ENCODE results near the gene GABRG3. TPM values are rescaled to one million over a fixed set of nuclear protein-coding genes. Genes with fewer than 3 reads are reported as not detected.

GABRG3 gene
- total and polyA plus RNA-seq, 10 of the 15 experiments (the other 5 are each of a cell fraction or from before 2014, with no cell fraction given), result 0.15 TPM; not detected in 9

- 55% methylated on average over 10 of the region's 10 CpGs for WGBS (ENCODE audit: insufficient coverage, insufficient replicate concordance, low lambda C conversion rate, missing lambda C conversion rate)
- no TSS peak for BruUV-seq (replicated peaks)
Observed at GRCh38 chr15:27210176-27210575, 239.2 kb downstream of the GABRG3 start.

GRCh38 chr15:27214032-27214431, 243.1 kb downstream of the GABRG3 start:
- Histone ChIP-seq H4K20me1 (ENCODE audit: control insufficient read depth, insufficient read depth) (no peaks in the 10 kb centered on the region), H3K4me1 (ENCODE audit: control insufficient read depth, insufficient read depth, low read length) (no peaks in the 10 kb centered on the region), H3K9ac (ENCODE audit: control insufficient read depth, insufficient read depth, low read length) (no peak overlapping the region), H3K79me2 (ENCODE audit: control insufficient read depth, insufficient read depth, low read length) (no peaks in the 10 kb centered on the region), H3K36me3 (ENCODE audit: control insufficient read depth in 2 of 2, insufficient read depth in 2 of 2, low read length in 1 of 2) (no peaks in the 10 kb centered on the region), H3K27ac (ENCODE audit: control insufficient read depth, insufficient read depth) (no peak overlapping the region), H3K4me2 (ENCODE audit: control insufficient read depth, insufficient read depth) (no peak overlapping the region), H3K27me3 (replicated peaks in 1 of 2; ENCODE audit: control insufficient read depth in 2 of 2, insufficient read depth in 2 of 2, low read length in 1 of 2) (no peaks in the 10 kb centered on the region), H3K9me3 (replicated peaks; ENCODE audit: control insufficient read depth, insufficient read depth, low read length) (peaks cover 2% of the 10 kb centered on the region; the same call in 1 of the 3 replicates), H2AFZ (ENCODE audit: control insufficient read depth, low read depth, low read length) (no peak overlapping the region), H3K4me3 (no peak overlapping the region)
- ChIA-PET CTCF (no interaction called here), POLR2A (no interaction called here), RAD21 (ENCODE audit: unreplicated experiment) (no interaction called here), SMC1A (ENCODE audit: uncharacterized antibody, unreplicated experiment) (no interaction called here)
- 35% methylated on average over 8 of the region's 8 CpGs for WGBS (ENCODE audit: insufficient coverage, insufficient replicate concordance, low lambda C conversion rate, missing lambda C conversion rate)
- ATAC-seq (no peak), FAIRE-seq (no peak), DNase-seq (ENCODE audit: low read depth, low spot score) (no peak)
- BruUV-seq (replicated peaks), result no TSS peak
- TF ChIP-seq CHD4 (IDR thresholded peaks at IDR 0.05) (no peak), POU2F2 (IDR thresholded peaks at IDR 0.05; ENCODE audit: borderline replicate concordance, low read depth, low read length) (no peak), SIN3A (IDR thresholded peaks at IDR 0.05; ENCODE audit: low read depth, low read length) (no peak)
- TF ChIP-seq, protein P1, sequence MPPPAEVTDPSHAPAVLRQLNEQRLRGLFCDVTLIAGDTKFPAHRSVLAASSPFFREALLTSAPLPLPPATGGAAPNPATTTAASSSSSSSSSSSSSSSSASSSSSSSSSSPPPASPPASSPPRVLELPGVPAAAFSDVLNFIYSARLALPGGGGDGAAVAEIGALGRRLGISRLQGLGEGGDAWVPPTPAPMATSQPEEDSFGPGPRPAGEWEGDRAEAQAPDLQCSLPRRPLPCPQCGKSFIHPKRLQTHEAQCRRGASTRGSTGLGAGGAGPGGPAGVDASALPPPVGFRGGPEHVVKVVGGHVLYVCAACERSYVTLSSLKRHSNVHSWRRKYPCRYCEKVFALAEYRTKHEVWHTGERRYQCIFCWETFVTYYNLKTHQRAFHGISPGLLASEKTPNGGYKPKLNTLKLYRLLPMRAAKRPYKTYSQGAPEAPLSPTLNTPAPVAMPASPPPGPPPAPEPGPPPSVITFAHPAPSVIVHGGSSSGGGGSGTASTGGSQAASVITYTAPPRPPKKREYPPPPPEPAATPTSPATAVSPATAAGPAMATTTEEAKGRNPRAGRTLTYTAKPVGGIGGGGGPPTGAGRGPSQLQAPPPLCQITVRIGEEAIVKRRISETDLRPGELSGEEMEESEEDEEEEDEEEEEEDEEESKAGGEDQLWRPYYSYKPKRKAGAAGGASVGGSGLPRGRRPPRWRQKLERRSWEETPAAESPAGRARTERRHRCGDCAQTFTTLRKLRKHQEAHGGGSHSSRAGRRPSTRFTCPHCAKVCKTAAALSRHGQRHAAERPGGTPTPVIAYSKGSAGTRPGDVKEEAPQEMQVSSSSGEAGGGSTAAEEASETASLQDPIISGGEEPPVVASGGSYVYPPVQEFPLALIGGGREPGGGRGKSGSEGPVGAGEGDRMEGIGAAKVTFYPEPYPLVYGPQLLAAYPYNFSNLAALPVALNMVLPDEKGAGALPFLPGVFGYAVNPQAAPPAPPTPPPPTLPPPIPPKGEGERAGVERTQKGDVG (CRISPR knock-in tag; IDR thresholded peaks at IDR 0.05), result no peak
- in situ Hi-C loops (cut with MboI), result no loop called here
- intact Hi-C loops (cut with micrococcal nuclease; ENCODE audit: unreplicated experiment), result no loop called here

More at GRCh38 chr15:27210176-27210575, 239.2 kb downstream of the GABRG3 start:
- FAIRE-seq (no peak), DNase-seq (ENCODE audit: low read depth, low spot score) (no peak), ATAC-seq (no peak)
- ChIA-PET RAD21 (ENCODE audit: unreplicated experiment) (no interaction called here), SMC1A (ENCODE audit: uncharacterized antibody, unreplicated experiment) (no interaction called here), CTCF (no interaction called here), POLR2A (no interaction called here)
- Histone ChIP-seq H3K27ac (ENCODE audit: control insufficient read depth, insufficient read depth) (no peak overlapping the region), H3K4me1 (ENCODE audit: control insufficient read depth, insufficient read depth, low read length) (no peaks in the 10 kb centered on the region), H3K4me3 (no peak overlapping the region), H4K20me1 (ENCODE audit: control insufficient read depth, insufficient read depth) (no peaks in the 10 kb centered on the region), H3K79me2 (ENCODE audit: control insufficient read depth, insufficient read depth, low read length) (no peaks in the 10 kb centered on the region), H3K27me3 (replicated peaks in 1 of 2; ENCODE audit: control insufficient read depth in 2 of 2, insufficient read depth in 2 of 2, low read length in 1 of 2) (no peaks in the 10 kb centered on the region), H3K4me2 (ENCODE audit: control insufficient read depth, insufficient read depth) (no peak overlapping the region), H3K9me3 (replicated peaks; ENCODE audit: control insufficient read depth, insufficient read depth, low read length) (no peaks in the 10 kb centered on the region; the same call in 2 of the 3 replicates), H3K36me3 (ENCODE audit: control insufficient read depth in 2 of 2, insufficient read depth in 2 of 2, low read length in 1 of 2) (no peaks in the 10 kb centered on the region), H2AFZ (ENCODE audit: control insufficient read depth, low read depth, low read length) (no peak overlapping the region), H3K9ac (ENCODE audit: control insufficient read depth, insufficient read depth, low read length) (no peak overlapping the region)
- in situ Hi-C loops (cut with MboI) (no loop called here), intact Hi-C loops (cut with micrococcal nuclease; ENCODE audit: unreplicated experiment) (no loop called here)
- TF ChIP-seq LARP7 (IDR thresholded peaks at IDR 0.05) (no peak), CBFB (IDR thresholded peaks at IDR 0.05; ENCODE audit: low read depth) (no peak), POLR2A (IDR thresholded peaks at IDR 0.05; ENCODE audit: low read depth, low read length) (no peak), ZZZ3 (IDR thresholded peaks at IDR 0.05; ENCODE audit: control insufficient read depth, insufficient read length, low read depth) (no peak), FOXM1 (IDR thresholded peaks at IDR 0.05; ENCODE audit: low read depth, low read length) (no peak), CHD4 (IDR thresholded peaks at IDR 0.05) (no peak), ATF7 (IDR thresholded peaks at IDR 0.05; ENCODE audit: low read depth) (no peak), GABPA (IDR thresholded peaks at IDR 0.05; ENCODE audit: low read depth) (no peak), RB1 (IDR thresholded peaks at IDR 0.05; ENCODE audit: borderline replicate concordance) (no peak), SRF (IDR thresholded peaks at IDR 0.05; ENCODE audit: low read depth in 2 of 2, low read length in 2 of 2) (no peak), ZNF384 (IDR thresholded peaks at IDR 0.05; ENCODE audit: borderline replicate concordance, low read depth, low read length) (no peak), EZH2 (IDR thresholded peaks at IDR 0.05; ENCODE audit: borderline replicate concordance, control insufficient read depth, low read depth, low read length) (no peak), ZNF24 (IDR thresholded peaks at IDR 0.05) (no peak)
- TF ChIP-seq, protein P2, sequence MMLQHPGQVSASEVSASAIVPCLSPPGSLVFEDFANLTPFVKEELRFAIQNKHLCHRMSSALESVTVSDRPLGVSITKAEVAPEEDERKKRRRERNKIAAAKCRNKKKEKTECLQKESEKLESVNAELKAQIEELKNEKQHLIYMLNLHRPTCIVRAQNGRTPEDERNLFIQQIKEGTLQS (IDR thresholded peaks at IDR 0.05; ENCODE audit: borderline replicate concordance, extremely low read depth, low read depth, low read length), result no peak
